HK-2 (cell line): ENCODE measurements around the gene CLEC4C.

Source experiments
- DNase-seq: peaks from one replicate; pipeline ENCODE4 v3.0.0-alpha.2; 2018; ENCODE audit not compliant: unreplicated experiment

CLEC4C gene

DNA sequence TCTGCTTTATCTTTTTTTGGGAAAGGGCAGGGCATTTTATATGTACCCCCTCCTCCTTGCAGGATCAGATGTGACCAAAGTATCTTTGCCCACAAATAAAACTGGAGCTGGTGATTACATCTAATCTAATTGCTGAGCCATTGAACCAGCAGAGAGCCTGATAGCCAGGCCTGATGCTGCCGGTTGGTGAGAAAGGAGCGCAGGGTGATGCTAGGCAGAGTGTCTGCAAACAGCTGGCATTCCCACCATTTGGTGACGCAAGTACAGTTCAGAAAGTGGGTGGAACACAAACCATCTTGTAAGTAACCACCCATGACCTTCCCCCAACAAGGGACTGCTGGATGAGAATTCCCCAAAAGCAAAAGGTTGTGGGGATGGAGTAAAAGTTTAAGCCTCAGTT lies 23.2 kb downstream of the CLEC4C start:
- DNase-seq = no peak

DNA sequence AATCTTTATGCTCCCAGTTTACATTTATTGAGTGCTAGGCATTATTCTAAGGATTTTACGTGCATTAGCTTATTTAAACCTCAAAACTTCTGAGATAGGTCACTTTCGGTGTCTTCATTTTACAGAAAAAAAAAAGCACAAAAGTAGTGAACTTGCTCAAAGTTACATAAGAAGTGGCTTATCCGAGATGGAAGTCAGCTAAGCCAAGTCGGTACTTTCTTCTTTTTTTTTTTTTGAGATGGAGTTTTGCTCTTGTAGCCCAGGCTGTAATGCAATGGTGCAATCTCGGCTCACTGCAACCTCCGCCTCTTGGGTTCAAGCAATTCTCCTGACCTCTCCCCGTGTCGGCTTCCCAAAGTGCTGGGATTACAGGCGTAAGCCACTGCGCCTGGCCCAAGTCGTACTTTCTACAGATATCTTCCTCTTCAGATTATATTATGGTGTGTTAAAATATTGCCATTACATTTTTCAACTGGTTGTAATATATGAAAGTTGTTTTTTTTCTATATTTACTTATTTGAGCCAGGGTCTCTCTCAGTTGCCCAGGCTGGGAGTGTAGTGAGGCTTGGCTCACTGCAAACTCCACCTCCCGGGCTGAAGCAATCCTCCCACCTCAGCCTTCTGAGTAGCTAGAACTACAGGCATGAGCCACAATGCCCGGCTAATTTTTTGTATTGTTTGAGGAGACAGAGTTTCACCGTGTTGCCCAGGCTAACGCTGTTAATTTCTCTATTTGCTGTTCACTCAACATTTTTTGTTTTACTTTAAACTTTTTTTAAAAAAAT lies 27.0 kb downstream of the CLEC4C start:
- DNase-seq = no peak

- DNase-seq = no peak
These were observed 30.8 kb downstream of the CLEC4C start for GRCh38 chr12:7716381-7716780.

- DNase-seq = no peak
These were observed 34.2 kb downstream of the CLEC4C start for GRCh38 chr12:7712841-7713442.

DNA sequence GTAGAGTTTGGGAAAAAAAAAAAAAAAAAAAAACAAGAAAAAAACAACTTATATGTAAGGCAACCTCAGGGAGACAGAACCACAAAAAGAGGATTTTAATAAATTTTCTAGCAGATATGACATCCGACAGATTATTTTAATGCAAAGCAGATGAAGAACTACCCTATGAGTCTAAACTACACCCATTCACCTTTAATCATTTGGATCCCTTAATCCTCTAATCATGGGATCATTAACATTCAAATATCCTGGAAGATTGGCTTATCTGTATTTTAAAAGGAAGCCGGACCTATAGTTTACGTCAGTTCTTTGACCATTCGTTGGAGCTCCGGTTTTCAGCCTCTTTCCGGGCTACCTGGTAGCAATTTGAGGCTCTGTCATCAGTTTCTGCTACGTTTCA lies 36.0 kb downstream of the CLEC4C start, which contains the start of gene DPPA3:
TSS of gene DPPA3 (plus strand) at position 301 of the 400 bp plus-strand sequence. CDS start 138 bp downstream, outside the sequence.
- DNase-seq = no peak

DNA sequence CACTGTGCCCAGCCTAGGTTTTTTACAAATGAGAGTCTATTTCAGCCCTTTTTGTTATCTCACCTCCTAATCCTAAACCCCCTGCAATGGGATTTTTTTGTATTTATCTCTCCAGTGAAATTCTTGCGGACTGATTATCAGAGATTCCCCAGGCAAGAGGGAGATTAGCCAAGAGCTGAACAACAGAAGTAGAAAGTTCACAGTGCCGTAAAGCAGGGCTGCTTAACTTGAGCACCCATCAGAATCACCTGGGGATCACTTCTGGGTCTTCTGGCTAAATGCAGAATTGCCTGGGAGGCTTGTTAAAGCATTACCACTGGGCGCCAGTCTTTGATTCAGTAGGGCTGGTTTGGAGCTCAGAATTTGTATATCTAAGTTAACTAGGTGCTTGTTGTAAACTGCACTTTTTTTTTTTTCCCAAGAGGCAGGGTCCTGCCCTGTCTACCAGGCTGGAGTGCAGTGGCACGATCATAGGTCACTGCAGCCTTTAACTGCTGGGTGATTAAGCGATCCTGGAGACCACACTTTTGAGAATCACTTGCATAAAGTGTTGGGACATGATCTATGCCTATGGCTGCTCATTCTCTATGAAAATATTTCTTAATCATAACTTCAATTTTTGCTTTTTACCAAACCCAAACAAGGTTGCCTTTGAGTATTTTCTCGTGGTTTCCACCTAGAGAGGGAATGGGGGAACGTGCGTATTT lies 37.1 kb downstream of the CLEC4C start:
- DNase-seq = no peak

GRCh38 chr12:7705846-7706245 lies 41.3 kb downstream of the CLEC4C start:
- DNase-seq = no peak

- DNase-seq = no peak
These were observed 51.5 kb downstream of the CLEC4C start, which contains the start of gene GDF3 for GRCh38 chr12:7695566-7696197. Gene GDF3 (minus strand): TSS chr12:7695775. CDS start chr12:7695728, 47 bp downstream.

DNA sequence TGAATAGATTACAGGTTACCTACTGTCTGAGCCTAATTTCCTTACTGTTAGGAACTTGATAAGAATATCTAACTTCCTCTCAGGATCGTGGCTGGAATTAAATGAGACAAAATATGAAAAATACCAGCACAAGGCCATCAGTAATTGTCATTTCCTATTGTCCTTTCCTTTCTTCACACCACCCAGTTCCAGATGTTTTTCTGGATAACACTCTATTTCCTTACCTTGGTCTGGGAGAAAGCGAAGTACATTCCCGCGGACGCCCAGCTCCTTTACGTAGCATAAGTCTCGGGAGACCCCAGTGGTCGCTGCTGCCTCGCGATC lies 52.0 kb downstream of the CLEC4C start:
- DNase-seq = no peak

GRCh38 chr12:7694556-7695236 lies 52.5 kb downstream of the CLEC4C start:
- no peak for DNase-seq

DNA sequence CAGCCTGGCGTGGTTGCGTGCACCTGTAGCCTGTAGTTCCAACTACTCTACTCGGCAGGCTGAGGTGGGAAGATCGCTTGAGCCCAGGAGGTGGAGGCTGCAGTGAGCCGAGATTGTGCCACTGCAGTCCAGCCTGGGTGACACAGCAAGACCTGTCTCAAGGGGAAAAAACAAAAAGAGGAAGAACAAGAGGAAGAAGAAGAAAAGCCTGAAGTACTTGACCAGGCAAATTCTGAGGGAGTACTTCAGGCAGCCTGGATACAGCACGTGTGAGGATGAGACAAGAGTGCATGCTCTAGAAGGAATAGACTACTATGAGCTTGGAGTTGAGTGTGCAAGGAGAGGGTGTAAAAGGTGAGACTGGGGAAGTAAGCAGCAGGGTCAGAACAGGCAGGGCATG lies 53.4 kb downstream of the CLEC4C start:
- DNase-seq = no peak

- DNase-seq = no peak
These were observed 65.6 kb downstream of the CLEC4C start for GRCh38 chr12:7681535-7681934.
